Mesendoderm (in vitro differentiated cells): ENCODE measurements around the gene TFDP1.

Experiments used
- DNase-seq: peaks from one replicate; pipeline ENCODE4 v3.0.0; 2013
- H2AK5ac ChIP-seq: 2 replicates; pipeline ENCODE4 v1.6.1; 2013; ENCODE audit warnings: low read length, inconsistent platforms
- H2BK120ac ChIP-seq: 2 replicates; pipeline ENCODE4 v1.6.1; 2013; ENCODE audit warnings: low read depth, mild to moderate bottlenecking, low read length, moderate library complexity, mixed read lengths
- H2BK15ac ChIP-seq: replicated peaks from 2 replicates; pipeline ENCODE4 v1.6.1; 2013; ENCODE audit warnings: low read depth, mild to moderate bottlenecking, moderate library complexity
- H2BK5ac ChIP-seq: 2 replicates; pipeline ENCODE4 v1.6.1; 2013; ENCODE audit warnings: low read length, inconsistent platforms
- H3K18ac ChIP-seq: 2 replicates; pipeline ENCODE4 v1.6.1; 2013; ENCODE audit warnings: mild to moderate bottlenecking, low read length, mixed read lengths
- H3K23ac ChIP-seq: one replicate; pipeline ENCODE4 v1.6.1; 2013; ENCODE audit warnings: low read length
- H3K27ac ChIP-seq: 2 replicates; pipeline ENCODE4 v1.5.1; 2013; ENCODE audit warnings: low read depth, mild to moderate bottlenecking, inconsistent platforms, low read length, moderate library complexity
- H3K27me3 ChIP-seq: 2 replicates; pipeline ENCODE4 v1.6.1; 2013; ENCODE audit warnings: low read length, control low read depth, mild to moderate bottlenecking, inconsistent platforms; ENCODE audit not compliant: insufficient read depth, poor library complexity
- H3K36me3 ChIP-seq: 2 replicates; pipeline ENCODE4 v1.6.1; 2013; ENCODE audit warnings: low read length, inconsistent platforms; ENCODE audit not compliant: control insufficient read depth, insufficient read depth
- H3K4ac ChIP-seq: one replicate; pipeline ENCODE4 v1.6.1; 2013; ENCODE audit warnings: low read depth, mild to moderate bottlenecking, low read length, moderate library complexity
- H3K4me1 ChIP-seq: 2 replicates; pipeline ENCODE4 v1.6.1; 2013; ENCODE audit warnings: low read depth, low read length, inconsistent platforms; ENCODE audit not compliant: control insufficient read depth
- H3K4me2 ChIP-seq: 2 replicates; pipeline ENCODE4 v1.6.1; 2013; ENCODE audit warnings: low read length
- H3K4me3 ChIP-seq: 2 replicates; pipeline ENCODE4 v1.5.1; 2013; ENCODE audit warnings: mild to moderate bottlenecking, low read length
- H3K56ac ChIP-seq: one replicate; pipeline ENCODE4 v1.6.1; 2013; ENCODE audit warnings: low read length
- H3K79me1 ChIP-seq: 2 replicates; pipeline ENCODE4 v1.6.1; 2013; ENCODE audit warnings: low read length, inconsistent platforms
- H3K79me2 ChIP-seq: 2 replicates; pipeline ENCODE4 v1.6.1; 2013; ENCODE audit warnings: mild to moderate bottlenecking, low read length; ENCODE audit not compliant: control insufficient read depth, insufficient read depth
- H3K9ac ChIP-seq: 2 replicates; pipeline ENCODE4 v1.6.1; 2013; ENCODE audit warnings: low read length, inconsistent platforms
- H4K5ac ChIP-seq: one replicate; pipeline ENCODE4 v1.6.1; 2013; ENCODE audit warnings: low read length
- H4K8ac ChIP-seq: one replicate; pipeline ENCODE4 v1.6.1; 2013; ENCODE audit warnings: low read depth, mild to moderate bottlenecking, control low read depth, low read length, moderate library complexity
- WGBS: extraction: QIAGEN DNeasy Blood & Tissue Kit; methylation state at CpG from one replicate; pipeline ENCODE4 v1.1.7; 2013; ENCODE audit warnings: low lambda C conversion rate, missing lambda C conversion rate; ENCODE audit not compliant: insufficient coverage; ENCODE audit errors: extremely low coverage; 5-methylcytosine and 5-hydroxymethylcytosine counted together

Gene TFDP1

GRCh38 chr13:113565526-113566226 lies 18.9 kb upstream of the TFDP1 start:
- Histone ChIP-seq H4K5ac (no peak overlapping the region), H3K18ac (no peak overlapping the region), H3K79me2 (no peaks in the 10 kb centered on the region), H3K27ac (no peak overlapping the region), H3K4me3 (no peak overlapping the region), H2BK120ac (no peak overlapping the region), H2AK5ac (no peak overlapping the region), H3K4me2 (no peak overlapping the region), H3K79me1 (no peaks in the 10 kb centered on the region), H3K4ac (no peak overlapping the region), H3K9ac (no peak overlapping the region), H4K8ac (no peak overlapping the region), H3K56ac (no peak overlapping the region), H3K36me3 (no peaks in the 10 kb centered on the region), H3K4me1 (no peaks in the 10 kb centered on the region), H2BK15ac (no peak overlapping the region), H2BK5ac (no peak overlapping the region), H3K23ac (no peak overlapping the region), H3K27me3 (no peaks in the 10 kb centered on the region)
- no CpG with 5 or more reads among the region's 26 CpGs for WGBS
- DNase-seq, result no peak

- Histone ChIP-seq H3K36me3 (no peaks in the 10 kb centered on the region), H3K79me1 (no peaks in the 10 kb centered on the region), H3K27me3 (no peaks in the 10 kb centered on the region), H3K79me2 (no peaks in the 10 kb centered on the region), H3K4me1 (no peaks in the 10 kb centered on the region), H2BK120ac (no peak overlapping the region), H3K23ac (no peak overlapping the region), H2BK15ac (no peak overlapping the region), H3K56ac (no peak overlapping the region), H3K4me2 (no peak overlapping the region), H4K5ac (no peak overlapping the region), H2AK5ac (no peak overlapping the region), H4K8ac (no peak overlapping the region), H2BK5ac (no peak overlapping the region), H3K9ac (no peak overlapping the region), H3K18ac (no peak overlapping the region), H3K4ac (no peak overlapping the region), H3K4me3 (no peak overlapping the region), H3K27ac (no peak overlapping the region)
- no CpG with 5 or more reads among the region's 17 CpGs for WGBS
- no peak for DNase-seq
Measured at GRCh38 chr13:113566227-113566561, 18.4 kb upstream of the TFDP1 start.

- H3K9ac ChIP-seq, result no peak overlapping the region
- H4K5ac ChIP-seq, result no peak overlapping the region
- H3K27me3 ChIP-seq, result no peaks in the 10 kb centered on the region
- H3K4ac ChIP-seq, result no peak overlapping the region
- WGBS, result no CpG with 5 or more reads among the region's 4 CpGs
- no peak overlapping the region for H2BK15ac ChIP-seq
- no peak overlapping the region for H2BK120ac ChIP-seq
- H3K79me2 ChIP-seq, result no peaks in the 10 kb centered on the region
- H3K23ac ChIP-seq, result no peak overlapping the region
- H4K8ac ChIP-seq, result no peak overlapping the region
- no peak overlapping the region for H3K27ac ChIP-seq
- no peaks in the 10 kb centered on the region for H3K36me3 ChIP-seq
- H2AK5ac ChIP-seq, result no peak overlapping the region
- H3K18ac ChIP-seq, result no peak overlapping the region
- no peak overlapping the region for H3K56ac ChIP-seq
- H3K4me2 ChIP-seq, result no peak overlapping the region
- H3K4me3 ChIP-seq, result no peak overlapping the region
- no peak overlapping the region for H2BK5ac ChIP-seq
- H3K4me1 ChIP-seq, result no peaks in the 10 kb centered on the region
- DNase-seq, result no peak
- H3K79me1 ChIP-seq, result no peaks in the 10 kb centered on the region
Measured at GRCh38 chr13:113567681-113568080, 16.9 kb upstream of the TFDP1 start.

GRCh38 chr13:113573065-113573464 lies 11.5 kb upstream of the TFDP1 start:
- Histone ChIP-seq H3K4me2 (no peak overlapping the region), H2BK15ac (no peak overlapping the region), H3K23ac (no peak overlapping the region), H3K18ac (no peak overlapping the region), H3K27ac (no peak overlapping the region), H3K79me2 (no peaks in the 10 kb centered on the region), H3K56ac (no peak overlapping the region), H3K79me1 (no peaks in the 10 kb centered on the region), H3K27me3 (no peaks in the 10 kb centered on the region), H4K5ac (no peak overlapping the region), H3K4ac (no peak overlapping the region), H4K8ac (no peak overlapping the region), H3K9ac (no peak overlapping the region), H3K4me3 (no peak overlapping the region), H2BK5ac (no peak overlapping the region), H3K4me1 (no peaks in the 10 kb centered on the region), H2BK120ac (no peak overlapping the region), H2AK5ac (no peak overlapping the region), H3K36me3 (no peaks in the 10 kb centered on the region)
- no CpG with 5 or more reads among the region's 3 CpGs for WGBS
- no peak for DNase-seq

GRCh38 chr13:113576597-113576996 lies 8.0 kb upstream of the TFDP1 start:
- no peak overlapping the region for H2BK120ac ChIP-seq
- no peaks in the 10 kb centered on the region for H3K36me3 ChIP-seq
- H4K8ac ChIP-seq, result no peak overlapping the region
- H3K56ac ChIP-seq, result no peak overlapping the region
- no peak overlapping the region for H3K23ac ChIP-seq
- no peak overlapping the region for H3K27ac ChIP-seq
- no peaks in the 10 kb centered on the region for H3K4me1 ChIP-seq
- no peak overlapping the region for H3K4me3 ChIP-seq
- H3K79me2 ChIP-seq, result no peaks in the 10 kb centered on the region
- WGBS, result no CpG with 5 or more reads among the region's 3 CpGs
- no peak overlapping the region for H2AK5ac ChIP-seq
- no peak overlapping the region for H3K9ac ChIP-seq
- no peak overlapping the region for H2BK5ac ChIP-seq
- no peak overlapping the region for H3K18ac ChIP-seq
- no peaks in the 10 kb centered on the region for H3K27me3 ChIP-seq
- no peaks in the 10 kb centered on the region for H3K79me1 ChIP-seq
- no peak overlapping the region for H4K5ac ChIP-seq
- no peak overlapping the region for H3K4ac ChIP-seq
- no peak for DNase-seq
- H2BK15ac ChIP-seq, result no peak overlapping the region
- H3K4me2 ChIP-seq, result no peak overlapping the region

GRCh38 chr13:113577881-113578435 lies 6.6 kb upstream of the TFDP1 start:
- Histone ChIP-seq H2BK120ac (no peak overlapping the region), H3K27me3 (no peaks in the 10 kb centered on the region), H3K4ac (no peak overlapping the region), H3K36me3 (no peaks in the 10 kb centered on the region), H4K5ac (no peak overlapping the region), H2AK5ac (no peak overlapping the region), H2BK5ac (no peak overlapping the region), H3K4me2 (no peak overlapping the region), H3K4me1 (no peaks in the 10 kb centered on the region), H3K79me2 (no peaks in the 10 kb centered on the region), H3K18ac (no peak overlapping the region), H3K27ac (no peak overlapping the region), H3K9ac (no peak overlapping the region), H3K4me3 (no peak overlapping the region), H3K56ac (no peak overlapping the region), H4K8ac (no peak overlapping the region), H3K79me1 (no peaks in the 10 kb centered on the region), H3K23ac (no peak overlapping the region), H2BK15ac (no peak overlapping the region)
- DNase-seq, result no peak
- no CpG with 5 or more reads among the region's 2 CpGs for WGBS
